Fibroblast of upper back skin (primary cell): ENCODE results near the gene FBXL2.
"Not testable (repeated sequence)": the region's sequence is repeated elsewhere in the genome, so short reads cannot be mapped to it uniquely, and the experiment has no call there.

Source experiments
- DNase-seq: peaks from one replicate; pipeline ENCODE4 v3.0.0-alpha.2; 2013

The FBXL2 gene

DNA sequence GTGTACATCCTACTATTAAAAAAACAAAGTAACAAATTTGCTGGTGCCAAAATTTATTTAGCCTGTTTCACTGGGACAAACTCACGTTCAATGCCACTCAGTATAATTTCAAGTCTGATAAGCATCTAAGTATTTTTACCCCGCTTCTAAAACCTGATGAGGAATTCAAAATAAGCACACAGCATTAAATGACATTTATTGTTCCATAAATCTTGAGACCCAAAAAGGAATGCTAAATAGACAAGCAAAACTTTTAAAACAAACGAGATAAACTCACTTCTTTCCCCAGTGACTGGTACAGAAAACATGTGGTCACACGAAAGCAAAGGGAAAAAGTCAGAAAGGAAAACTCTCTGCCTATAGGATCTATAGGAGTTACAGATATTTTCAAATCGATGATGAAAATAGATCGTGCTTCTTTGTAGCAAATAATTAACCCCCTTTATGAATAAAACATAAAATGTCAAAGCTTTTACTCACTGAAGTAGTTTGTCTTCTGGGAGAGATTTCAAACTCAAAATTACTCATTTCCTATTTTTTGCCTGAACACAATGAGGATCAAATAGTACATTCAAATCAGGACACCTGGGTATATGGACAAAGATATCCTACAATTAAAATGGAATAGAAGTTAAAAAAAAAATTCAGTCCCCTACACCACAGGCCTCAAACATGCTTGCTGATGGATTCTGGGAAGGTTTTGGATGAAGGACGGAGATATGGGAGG lies 111.3 kb downstream of the FBXL2 start:
- DNase-seq = no peak

GRCh38 chr3:33389908-33390307 lies 112.7 kb downstream of the FBXL2 start:
- DNase-seq = no peak

- no peak for DNase-seq
These were observed 114.2 kb downstream of the FBXL2 start for GRCh38 chr3:33391255-33391995.

DNA sequence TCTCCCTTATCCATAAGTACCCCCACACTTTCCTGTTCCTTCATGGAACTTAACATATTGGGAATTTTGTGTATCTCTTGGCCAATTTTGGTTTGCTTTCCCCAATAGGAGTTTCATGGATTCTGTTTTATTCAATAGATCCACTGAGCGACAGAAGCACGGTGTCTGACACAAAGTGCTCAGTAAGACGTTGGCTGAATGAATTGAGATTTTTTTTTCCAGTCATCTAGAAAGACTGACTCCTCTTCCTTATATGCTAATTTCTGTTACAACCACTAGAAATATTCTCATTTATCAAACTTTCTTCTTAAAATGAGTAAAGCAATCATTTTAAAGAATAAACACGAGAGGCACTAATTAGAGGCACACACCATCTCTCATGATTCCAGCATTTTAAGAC lies 114.9 kb downstream of the FBXL2 start:
- no peak for DNase-seq

- DNase-seq = peak; percentile 92
These were observed 115.5 kb downstream of the FBXL2 start for GRCh38 chr3:33392703-33393125.

GRCh38 chr3:33394403-33395054 lies 117.3 kb downstream of the FBXL2 start:
- DNase-seq = no peak

- DNase-seq = no peak
These were observed 118.7 kb downstream of the FBXL2 start for GRCh38 chr3:33395900-33396299.

DNA sequence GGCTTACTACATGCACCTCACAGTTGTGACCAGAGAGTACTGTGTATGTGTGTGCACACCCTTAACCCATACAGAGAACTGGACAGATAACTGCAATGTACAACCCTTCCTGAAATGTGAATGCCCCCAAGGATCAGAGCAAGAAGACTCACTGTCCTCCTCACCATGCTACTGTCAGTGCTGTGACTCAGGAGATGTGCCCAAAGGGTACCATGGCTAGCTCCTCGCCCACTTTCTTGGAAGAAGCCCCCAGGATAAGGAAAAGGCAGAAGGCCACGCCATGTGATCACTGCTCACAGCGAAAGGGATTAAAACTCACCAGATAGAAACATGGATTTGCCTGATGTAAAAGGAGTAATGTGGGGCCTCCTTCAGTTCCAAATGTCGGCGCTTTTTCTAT lies 121.2 kb downstream of the FBXL2 start:
- DNase-seq = no peak

- DNase-seq = peak; percentile 35
These were observed 124.5 kb downstream of the FBXL2 start for GRCh38 chr3:33401781-33402180.

DNA sequence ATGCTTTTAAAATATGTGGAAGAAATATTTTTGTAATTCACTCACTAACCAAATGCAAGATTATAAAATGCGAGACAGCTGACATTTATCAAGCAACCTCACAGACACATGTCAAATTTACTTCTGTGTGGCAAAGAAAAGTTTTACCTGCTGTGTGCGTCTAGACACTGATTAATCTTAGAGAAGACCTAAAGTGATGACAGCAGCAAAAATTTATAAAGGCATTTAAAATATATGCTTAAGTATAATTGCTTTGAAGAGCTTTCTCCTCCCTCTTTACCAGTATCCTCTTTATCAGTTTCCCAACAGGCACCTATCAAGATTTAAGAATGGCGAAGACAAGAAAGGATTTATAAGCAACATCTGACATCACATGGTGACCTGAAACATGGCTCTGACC lies 125.7 kb downstream of the FBXL2 start:
- DNase-seq = peak; percentile 59

- DNase-seq = peak; percentile 30
These were observed 126.5 kb downstream of the FBXL2 start for GRCh38 chr3:33403756-33404155.

DNA sequence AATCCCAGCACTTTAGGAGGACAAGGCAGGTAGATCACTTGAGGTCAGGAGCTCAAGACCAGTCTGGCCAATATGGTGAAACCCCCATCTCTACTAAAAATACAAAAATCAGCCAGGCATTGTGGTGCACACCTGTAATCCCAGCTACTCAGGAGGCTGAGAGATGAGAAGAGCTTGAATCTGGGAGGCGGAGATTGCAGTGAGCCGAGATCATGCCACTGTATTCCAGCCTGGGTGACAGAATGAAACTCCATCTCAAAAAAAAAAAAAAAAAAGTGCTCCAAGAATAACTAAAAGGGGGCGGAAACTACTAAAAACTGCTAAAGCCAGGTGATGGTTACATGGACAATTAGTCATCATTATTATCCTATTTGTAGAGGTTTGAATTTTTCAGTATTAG lies 133.6 kb downstream of the FBXL2 start:
- DNase-seq = not testable (repeated sequence)

DNA sequence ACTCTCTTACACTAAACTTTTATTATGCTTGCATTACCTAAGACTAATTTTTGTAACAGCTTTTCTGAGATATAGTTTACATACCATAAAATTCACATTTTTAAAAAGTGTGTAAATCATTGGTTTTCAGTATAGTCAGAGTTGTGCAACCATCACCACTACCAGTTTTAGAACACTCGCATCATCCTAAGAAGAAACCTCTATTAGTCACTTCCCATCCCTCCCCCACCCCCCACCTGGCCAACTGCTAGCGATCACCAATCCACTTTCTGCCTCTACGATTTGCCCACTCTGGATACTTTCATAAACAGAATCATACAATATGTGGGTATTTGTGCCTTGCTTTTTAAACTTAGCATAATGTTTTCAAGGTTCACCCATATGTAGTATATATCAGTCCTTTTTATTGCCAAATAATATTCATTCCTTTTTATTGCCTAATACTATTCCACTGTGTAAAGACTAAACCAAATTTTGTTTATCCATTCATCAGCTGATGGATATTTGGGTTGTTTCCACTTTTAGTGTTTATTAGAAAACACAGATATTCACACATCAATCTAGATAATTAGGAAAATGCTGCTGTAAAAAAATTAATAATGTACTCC lies 139.9 kb downstream of the FBXL2 start:
- DNase-seq = peak; percentile 31

- DNase-seq = no peak
These were observed 142.7 kb downstream of the FBXL2 start for GRCh38 chr3:33419948-33420347.

DNA sequence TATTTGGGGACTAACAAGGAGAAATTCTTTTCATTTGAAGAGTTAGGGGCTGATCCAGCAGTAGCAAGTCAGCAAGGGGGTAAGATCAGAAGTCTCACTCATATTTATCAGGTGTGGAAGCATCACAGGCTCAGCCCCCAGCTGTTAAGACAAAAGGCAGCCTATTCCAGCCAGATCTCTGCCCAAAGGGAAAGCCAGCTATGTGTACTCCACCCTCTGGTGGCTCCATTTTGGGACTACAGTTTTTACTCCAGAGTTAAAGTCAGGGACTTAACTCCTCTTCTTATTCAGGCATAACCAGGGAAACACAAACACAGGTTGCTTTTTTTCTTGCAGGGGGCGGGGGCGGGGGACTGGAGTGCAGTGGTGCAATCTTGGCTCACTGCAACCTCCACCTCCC lies 143.7 kb downstream of the FBXL2 start:
- DNase-seq = no peak

DNA sequence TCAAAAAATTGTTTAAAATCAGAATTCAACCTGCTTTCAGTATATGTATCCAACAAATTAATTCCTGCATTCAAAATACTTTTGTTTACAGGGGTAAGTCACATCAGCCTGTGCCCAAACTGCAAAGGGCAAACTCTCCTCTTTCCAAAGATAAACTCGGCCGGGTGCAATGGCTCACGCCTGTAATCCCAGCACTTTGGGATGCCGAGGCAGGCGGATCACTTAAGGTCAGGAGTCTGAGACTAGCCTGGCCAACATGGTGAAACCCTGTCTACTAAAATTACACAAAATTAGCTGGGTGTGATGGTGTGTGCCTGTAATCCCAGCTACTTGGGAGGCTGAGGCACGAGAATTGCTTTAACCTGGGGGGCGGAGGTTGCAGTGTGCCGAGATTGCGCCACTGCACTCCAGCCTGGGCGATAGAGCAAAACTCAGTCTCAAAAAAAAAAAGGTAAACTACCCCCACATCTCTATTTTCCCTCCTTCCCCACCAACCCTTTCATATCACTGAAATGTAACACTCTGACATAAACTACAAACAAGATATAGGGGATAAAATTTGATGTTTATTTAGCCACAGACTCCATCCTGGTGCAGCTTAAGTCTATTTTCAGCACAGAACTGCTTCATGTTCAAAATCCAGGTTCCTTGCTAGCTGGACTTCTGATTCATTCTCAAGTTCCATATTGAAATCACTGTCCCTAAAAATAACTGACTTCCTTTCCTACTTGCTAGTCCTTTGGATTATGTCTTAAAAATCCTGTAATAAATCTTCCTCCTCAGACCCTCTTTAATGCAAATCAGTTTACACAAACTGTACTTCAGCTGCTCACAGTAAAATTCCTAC lies 147.6 kb downstream of the FBXL2 start:
- no peak for DNase-seq

DNA sequence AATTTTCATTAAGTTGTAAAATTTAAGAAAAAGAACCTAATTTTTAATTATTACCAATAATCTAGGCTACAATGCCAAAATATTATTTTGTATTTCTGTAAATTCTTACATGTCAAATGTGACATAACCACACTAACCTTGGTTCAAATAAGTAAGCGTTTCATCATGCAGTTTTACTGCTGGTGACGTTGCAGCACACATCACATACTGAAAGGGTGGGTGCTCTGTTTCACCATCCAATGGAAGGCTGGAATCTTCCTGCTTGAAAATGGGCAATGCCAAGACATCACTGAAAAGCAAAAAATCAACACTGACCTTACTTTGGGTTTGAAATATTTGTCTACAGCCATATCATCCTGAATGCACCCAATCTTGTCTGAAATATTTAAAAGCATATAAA lies 148.2 kb downstream of the FBXL2 start:
- DNase-seq = peak; percentile 20

GRCh38 chr3:33426068-33426467 lies 148.8 kb downstream of the FBXL2 start:
- no peak for DNase-seq

GRCh38 chr3:33426630-33427317 lies 149.5 kb downstream of the FBXL2 start:
- no peak for DNase-seq

DNA sequence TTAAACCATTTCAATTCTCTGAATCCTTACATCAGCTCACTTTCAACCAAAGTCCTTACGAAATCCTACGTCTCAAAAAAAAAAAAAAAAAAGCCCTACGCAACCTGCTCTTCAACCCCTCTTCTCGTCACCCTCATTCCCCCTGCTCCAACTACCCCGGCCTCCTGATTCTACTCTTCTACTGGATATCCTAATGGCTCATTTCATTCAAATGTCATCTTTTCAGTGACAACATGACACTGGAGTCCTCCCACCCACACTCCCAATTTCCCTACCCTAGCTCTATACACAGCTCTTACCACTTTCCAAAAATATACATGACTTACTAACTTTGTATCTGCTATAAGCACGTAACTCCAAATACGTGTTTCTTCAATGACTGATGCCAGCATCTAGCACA lies 151.5 kb downstream of the FBXL2 start:
- DNase-seq = no peak

GRCh38 chr3:33429306-33429705 lies 152.1 kb downstream of the FBXL2 start:
- DNase-seq = not testable (repeated sequence)

GRCh38 chr3:33430061-33430460 lies 152.8 kb downstream of the FBXL2 start:
- DNase-seq = no peak
